Measurements from ENCODE around the gene ITGAL. TPM values are rescaled to one million over a fixed set of nuclear protein-coding genes. Genes with fewer than 3 reads are reported as not detected.
"Not testable (repeated sequence)": the region's sequence is repeated elsewhere in the genome, so short reads cannot be mapped to it uniquely, and the experiment has no call there.

ITGAL gene
- total RNA-seq, 2 donors from 2014 or later: 297 to 390 TPM

DNA sequence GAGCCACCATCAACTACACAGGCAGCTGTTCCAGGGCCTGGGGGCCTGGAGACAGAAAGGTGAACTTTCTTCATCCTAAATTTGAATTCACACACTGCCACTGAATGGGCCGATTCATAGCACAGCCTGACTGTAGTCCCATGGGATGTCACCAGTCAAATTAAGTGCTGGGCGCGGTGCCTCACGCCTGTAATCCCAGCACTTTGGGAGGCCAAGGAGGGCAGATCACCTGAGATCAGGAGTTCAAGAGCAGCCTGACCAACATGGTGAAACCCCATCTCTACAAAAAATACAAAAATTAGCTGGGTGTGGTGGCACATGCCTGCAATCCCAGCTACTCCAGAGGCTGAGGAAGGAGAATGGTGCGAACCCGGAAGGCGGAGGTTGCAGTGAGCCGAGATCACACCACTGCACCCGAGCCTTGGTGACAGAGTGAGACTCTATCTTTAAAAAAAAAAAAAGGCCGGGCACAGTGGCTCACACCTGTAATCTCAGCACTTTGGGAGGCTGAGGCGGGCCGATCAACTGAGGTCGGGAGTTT is 67.5 kb downstream of the ITGAL start:
- not testable (repeated sequence) for DNase-seq (ENCODE audit: low spot score in 2 of 2); H3K9me3 Mint-ChIP-seq; ATAC-seq
- peaks cover 28 to 32% of the 10 kb centered on the region in 2 donors for H3K36me3 Mint-ChIP-seq
- peak overlapping the region in 1 of 2 donors; percentile 60 for H3K27ac Mint-ChIP-seq

- H3K9me3 Mint-ChIP-seq; DNase-seq (ENCODE audit: low spot score in 2 of 2); H3K27ac Mint-ChIP-seq; ATAC-seq: not testable (repeated sequence)
- H3K36me3 Mint-ChIP-seq: peaks cover 19 to 25% of the 10 kb centered on the region in 2 donors
Measured at GRCh38 chr16:30540916-30541464, 68.4 kb downstream of the ITGAL start.

- no peak for DNase-seq (ENCODE audit: low spot score in 2 of 2)
- Mint-ChIP-seq H3K36me3 (peaks cover 12 to 18% of the 10 kb centered on the region in 2 donors), H3K27ac (no peak overlapping the region), H3K9me3 (no peaks in the 10 kb centered on the region)
- ATAC-seq: no peak
Measured at GRCh38 chr16:30541502-30542329, 69.2 kb downstream of the ITGAL start.

GRCh38 chr16:30543067-30543466 is 70.5 kb downstream of the ITGAL start:
- DNase-seq (ENCODE audit: low spot score in 2 of 2) (no peak), ATAC-seq (no peak)
- no peaks in the 10 kb centered on the region for H3K9me3 Mint-ChIP-seq
- no peak overlapping the region for H3K27ac Mint-ChIP-seq
- H3K36me3 Mint-ChIP-seq: peaks cover 1 to 5% of the 10 kb centered on the region in 2 donors

DNA sequence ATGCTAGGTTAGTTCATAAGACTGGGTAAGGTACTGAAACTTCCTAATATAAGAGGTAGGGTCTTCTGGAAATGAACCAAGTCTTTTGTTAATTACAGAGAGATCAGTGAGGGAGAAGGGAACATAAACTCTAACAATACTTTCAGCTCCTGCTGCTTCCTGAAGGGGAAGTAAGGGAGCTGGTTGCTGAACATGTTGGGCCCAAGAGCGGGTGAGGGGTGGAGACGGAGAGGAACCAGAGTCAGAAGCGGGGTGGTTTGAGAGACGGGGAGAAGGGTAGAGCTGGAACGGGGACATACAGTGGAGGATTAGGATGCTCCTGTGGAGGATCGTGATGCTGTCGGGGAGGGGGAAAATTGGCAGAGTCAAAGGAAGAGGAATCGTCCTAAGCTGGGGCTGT is 73.6 kb downstream of the ITGAL start:
- peak overlapping the region in 1 of 2 donors; percentile 58 for H3K27ac Mint-ChIP-seq
- H3K36me3 Mint-ChIP-seq: no peaks in the 10 kb centered on the region
- ATAC-seq (no peak), DNase-seq (ENCODE audit: low spot score in 2 of 2) (no peak)
- no peaks in the 10 kb centered on the region for H3K9me3 Mint-ChIP-seq

GRCh38 chr16:30548416-30549253 is 76.1 kb downstream of the ITGAL start:
- DNase-seq (ENCODE audit: low spot score in 2 of 2) (no peak), ATAC-seq (no peak)
- Mint-ChIP-seq H3K9me3 (no peaks in the 10 kb centered on the region), H3K27ac (peak overlapping the region in 1 of 2 donors; percentile 28), H3K36me3 (peaks cover 0 to 8% of the 10 kb centered on the region in 2 donors)

- H3K27ac Mint-ChIP-seq: peak overlapping the region; percentile 88 to 96
- peak; percentile 83 to 94 for ATAC-seq
- H3K36me3 Mint-ChIP-seq: peaks cover 5 to 17% of the 10 kb centered on the region in 2 donors
- H3K9me3 Mint-ChIP-seq: no peaks in the 10 kb centered on the region
- peak in 1 of 2 donors; percentile 50 for DNase-seq (ENCODE audit: low spot score in 2 of 2)
Measured at GRCh38 chr16:30551781-30552180, 79.2 kb downstream of the ITGAL start.

- no peaks in the 10 kb centered on the region for H3K9me3 Mint-ChIP-seq
- H3K36me3 Mint-ChIP-seq: peaks cover 10 to 17% of the 10 kb centered on the region in 2 donors
- H3K27ac Mint-ChIP-seq: peak overlapping the region; percentile 88 to 96
Measured at GRCh38 chr16:30552956-30553355, 80.4 kb downstream of the ITGAL start.

DNA sequence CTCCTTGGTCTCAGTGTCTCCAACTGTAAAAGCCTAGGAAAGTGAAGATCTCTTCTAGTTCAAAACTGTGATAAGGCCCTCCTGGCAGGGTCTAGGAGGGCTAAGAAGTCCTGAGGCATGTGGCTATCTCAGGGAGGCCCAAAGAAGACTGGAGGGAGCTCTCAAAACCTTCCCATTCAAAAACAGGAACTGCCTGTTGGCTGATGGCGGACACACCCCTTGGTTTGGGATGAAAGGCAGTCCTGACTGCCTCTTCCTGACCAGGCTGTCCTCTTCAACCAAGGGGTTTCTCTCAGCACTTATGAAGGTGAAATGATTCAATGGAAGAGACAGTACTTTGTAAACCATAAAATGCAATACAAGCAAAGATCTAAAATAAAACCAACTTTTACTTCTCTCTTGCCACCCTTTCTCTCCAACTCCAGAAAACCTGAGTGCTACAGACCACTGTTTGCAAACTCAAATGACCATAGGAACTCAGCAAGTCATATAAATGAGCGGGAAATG is 80.9 kb downstream of the ITGAL start:
- H3K36me3 Mint-ChIP-seq: peaks cover 10 to 17% of the 10 kb centered on the region in 2 donors
- no peak for ATAC-seq
- DNase-seq (ENCODE audit: low spot score in 2 of 2): no peak
- H3K27ac Mint-ChIP-seq: peak overlapping the region; percentile 88 to 96
- no peaks in the 10 kb centered on the region for H3K9me3 Mint-ChIP-seq

More at GRCh38 chr16:30552956-30553355, 80.4 kb downstream of the ITGAL start:
- ATAC-seq: no peak
- no peak for DNase-seq (ENCODE audit: low spot score in 2 of 2)

- no peak for DNase-seq (ENCODE audit: low spot score in 2 of 2)
- Mint-ChIP-seq H3K27ac (peak overlapping the region in 1 of 2 donors; percentile 50), H3K9me3 (no peaks in the 10 kb centered on the region), H3K36me3 (peaks cover 10 to 23% of the 10 kb centered on the region in 2 donors)
- no peak for ATAC-seq
Measured at GRCh38 chr16:30554557-30555314, 82.2 kb downstream of the ITGAL start.

GRCh38 chr16:30555315-30556124 is 83.0 kb downstream of the ITGAL start:
- H3K27ac Mint-ChIP-seq: peak overlapping the region; percentile 90 to 96
- no peaks in the 10 kb centered on the region for H3K9me3 Mint-ChIP-seq
- ATAC-seq: no peak
- peaks cover 10 to 23% of the 10 kb centered on the region in 2 donors for H3K36me3 Mint-ChIP-seq
- DNase-seq (ENCODE audit: low spot score in 2 of 2): no peak

DNA sequence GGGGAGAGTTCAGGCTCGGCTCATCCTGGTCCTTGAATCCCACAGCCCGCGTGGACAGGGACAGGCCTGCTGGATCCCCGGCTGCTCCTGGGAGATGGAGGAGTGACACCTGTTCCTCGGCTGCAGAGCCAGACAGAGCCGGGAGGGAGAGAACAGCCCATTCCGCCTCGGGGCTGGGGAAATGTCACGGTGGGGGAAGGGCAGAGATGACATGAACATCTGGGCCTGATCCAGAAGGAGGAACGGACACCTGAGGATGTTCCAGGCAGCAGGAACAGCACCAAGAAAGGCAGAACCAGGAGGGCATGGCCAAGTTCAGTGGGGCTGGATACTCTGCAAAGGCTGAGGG is 83.6 kb downstream of the ITGAL start:
- peaks cover 10 to 23% of the 10 kb centered on the region in 2 donors for H3K36me3 Mint-ChIP-seq
- peak overlapping the region; percentile 90 to 96 for H3K27ac Mint-ChIP-seq
- ATAC-seq (no peak), DNase-seq (ENCODE audit: low spot score in 2 of 2) (no peak)
- no peaks in the 10 kb centered on the region for H3K9me3 Mint-ChIP-seq

DNA sequence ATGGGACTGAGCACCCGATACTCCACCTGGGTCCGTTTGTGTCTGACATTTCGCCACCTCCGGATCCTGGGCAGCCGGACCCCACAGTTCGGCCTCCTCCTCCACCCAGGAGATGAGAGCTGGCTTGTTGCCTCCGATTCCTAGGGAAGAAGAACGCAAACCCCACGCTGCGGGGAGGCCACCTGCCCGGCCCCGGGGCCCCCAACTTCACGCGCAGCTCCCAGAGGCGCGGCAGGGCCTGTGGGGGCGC is 85.1 kb downstream of the ITGAL start:
- DNase-seq (ENCODE audit: low spot score in 2 of 2) (no peak), ATAC-seq (no peak)
- H3K9me3 Mint-ChIP-seq: no peaks in the 10 kb centered on the region
- H3K36me3 Mint-ChIP-seq: peaks cover 15 to 23% of the 10 kb centered on the region in 2 donors
- H3K27ac Mint-ChIP-seq: peak overlapping the region; percentile 90 to 96

DNA sequence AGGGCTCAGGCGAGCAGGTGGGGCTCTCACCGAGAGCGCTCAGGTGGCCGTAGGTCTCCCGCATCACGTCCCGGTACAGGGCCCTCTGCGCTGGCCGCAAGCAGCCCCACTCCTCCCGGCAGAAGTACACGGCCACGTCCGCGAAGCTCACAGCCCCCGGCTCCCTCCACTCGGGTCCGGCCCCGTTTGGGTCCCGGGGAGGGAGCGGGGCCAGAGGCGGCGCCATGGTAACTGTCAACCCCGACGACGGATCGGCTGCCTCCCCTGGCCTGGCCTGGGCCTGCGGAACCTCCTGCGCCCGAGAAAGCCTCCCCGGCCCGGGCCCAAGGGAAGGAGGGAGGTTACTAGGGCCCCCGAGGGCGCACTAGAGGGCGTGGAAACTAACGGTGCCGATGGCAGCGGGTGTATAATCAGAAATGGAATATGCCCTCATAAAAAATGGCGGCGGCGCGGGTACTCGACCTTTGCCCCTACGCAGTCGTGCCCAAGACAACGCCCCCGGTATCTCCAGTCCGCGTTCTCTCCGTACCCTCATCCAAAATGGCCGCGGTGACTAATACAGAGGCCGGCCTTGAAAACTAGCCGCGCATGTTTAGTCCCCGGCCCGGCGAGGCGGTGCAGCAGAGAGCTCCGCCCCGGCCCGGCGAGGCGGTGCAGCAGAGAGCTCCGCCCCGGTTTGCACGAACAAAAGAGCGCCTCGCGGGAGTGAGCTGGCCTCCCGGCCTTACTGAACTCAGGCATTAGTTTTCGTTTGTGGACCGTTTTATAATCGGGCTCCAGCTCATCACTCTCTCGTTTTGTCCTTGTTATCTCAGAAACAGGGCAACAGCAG is 85.6 kb downstream of the ITGAL start, which contains the start of gene ZNF764:
TSS of gene ZNF764 (minus strand) at position 418 of the 832 bp plus-strand sequence. CDS start at position 226, 192 bp downstream.
- peak; percentile 96 to 97 for ATAC-seq
- Mint-ChIP-seq H3K27ac (peak within 1 kb of the TSS; percentile 90 to 96), H3K36me3 (peaks cover 15 to 20% of the 10 kb centered on the region in 2 donors), H3K9me3 (no peaks in the 10 kb centered on the region)
- DNase-seq (ENCODE audit: low spot score in 2 of 2): peak; percentile 96 to 97

All from activated naive CD4-positive, alpha-beta T cell treated with anti-CD3 and anti-CD28 coated beads, Interleukin-2, amount 50 U/mL, for 72 hours (primary cell).